ENCODE measurements around the gene GTF2F2. TPM values are rescaled to one million over a fixed set of nuclear protein-coding genes. Genes with fewer than 3 reads are reported as not detected.

Gene GTF2F2
- total RNA-seq, 6 experiments from 2014 or later = 4.0 to 10.3 (median 6.0) TPM

DNA sequence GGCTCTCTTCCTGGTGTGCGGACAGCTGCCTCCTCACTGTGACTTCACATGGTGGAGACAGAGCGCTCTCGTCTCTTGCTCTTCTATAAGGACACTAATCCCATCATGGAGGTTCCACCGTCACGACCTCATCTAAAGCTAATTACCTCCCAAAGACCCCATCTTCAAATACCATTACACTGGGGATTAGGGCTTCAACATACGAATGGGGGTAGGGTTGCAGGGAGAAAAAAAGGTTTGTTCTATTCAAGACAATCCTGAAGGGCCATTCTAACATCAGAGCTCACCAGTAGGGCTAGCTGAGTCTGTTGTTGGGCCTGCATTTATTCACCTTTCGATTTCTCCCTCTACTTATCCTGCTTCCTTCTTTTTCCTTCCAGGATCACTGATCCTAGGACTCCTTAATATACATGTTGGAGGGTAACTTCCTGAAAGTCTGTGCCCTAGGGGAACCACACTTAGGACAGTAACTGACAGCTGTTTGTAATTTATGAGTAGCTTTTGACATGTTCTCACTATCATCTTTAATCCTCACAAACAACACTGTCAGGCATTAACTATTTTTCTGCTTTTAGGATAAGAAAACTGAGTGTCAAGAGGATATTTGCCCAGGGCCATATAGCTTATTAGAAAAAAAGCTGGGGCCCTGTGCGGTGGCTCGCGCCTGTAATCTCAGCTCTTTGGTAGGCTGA lies 18.8 kb upstream of the GTF2F2 start:
- no peaks in the 10 kb centered on the region for H3K4me1 ChIP-seq
- no peak overlapping the region for H3K27ac ChIP-seq
- whole genome bisulfite sequencing (ENCODE audit: insufficient coverage, low coverage, low lambda C conversion rate, missing lambda C conversion rate) = 74% methylated on average over 8 of the region's 10 CpGs
- ATAC-seq (no peak), DNase-seq (no peak)
- intact Hi-C loops (cut with DNase I) = no loop called here
- H3K4me3 ChIP-seq = no peak overlapping the region
- H3K9me3 ChIP-seq = no peaks in the 10 kb centered on the region
- no peaks in the 10 kb centered on the region for H3K36me3 ChIP-seq
- TF ChIP-seq, protein P1, sequence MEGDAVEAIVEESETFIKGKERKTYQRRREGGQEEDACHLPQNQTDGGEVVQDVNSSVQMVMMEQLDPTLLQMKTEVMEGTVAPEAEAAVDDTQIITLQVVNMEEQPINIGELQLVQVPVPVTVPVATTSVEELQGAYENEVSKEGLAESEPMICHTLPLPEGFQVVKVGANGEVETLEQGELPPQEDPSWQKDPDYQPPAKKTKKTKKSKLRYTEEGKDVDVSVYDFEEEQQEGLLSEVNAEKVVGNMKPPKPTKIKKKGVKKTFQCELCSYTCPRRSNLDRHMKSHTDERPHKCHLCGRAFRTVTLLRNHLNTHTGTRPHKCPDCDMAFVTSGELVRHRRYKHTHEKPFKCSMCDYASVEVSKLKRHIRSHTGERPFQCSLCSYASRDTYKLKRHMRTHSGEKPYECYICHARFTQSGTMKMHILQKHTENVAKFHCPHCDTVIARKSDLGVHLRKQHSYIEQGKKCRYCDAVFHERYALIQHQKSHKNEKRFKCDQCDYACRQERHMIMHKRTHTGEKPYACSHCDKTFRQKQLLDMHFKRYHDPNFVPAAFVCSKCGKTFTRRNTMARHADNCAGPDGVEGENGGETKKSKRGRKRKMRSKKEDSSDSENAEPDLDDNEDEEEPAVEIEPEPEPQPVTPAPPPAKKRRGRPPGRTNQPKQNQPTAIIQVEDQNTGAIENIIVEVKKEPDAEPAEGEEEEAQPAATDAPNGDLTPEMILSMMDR (IDR thresholded peaks at IDR 0.05) = no peak
- TF ChIP-seq POLR2A (IDR thresholded peaks at IDR 0.05) = no peak
- no peaks in the 10 kb centered on the region for H3K27me3 ChIP-seq

DNA sequence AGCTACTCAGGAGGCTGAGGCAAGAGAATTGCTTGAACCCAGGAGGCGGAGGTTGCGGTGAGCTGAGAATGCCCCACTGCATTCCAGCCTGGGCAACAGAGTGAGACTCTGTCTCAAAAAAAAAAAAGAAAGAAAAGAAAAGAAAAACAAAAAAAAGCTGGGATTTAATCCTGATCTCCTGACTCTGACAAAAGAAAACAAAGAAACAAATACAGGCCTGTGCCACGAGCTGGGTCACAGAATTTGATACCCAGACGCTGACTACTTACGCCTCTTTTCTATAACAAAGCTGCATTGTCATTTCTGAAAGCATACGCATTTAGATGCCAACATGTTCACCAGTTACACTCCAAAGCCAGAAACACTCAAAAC lies 18.2 kb upstream of the GTF2F2 start:
- ATAC-seq = no peak
- H3K27ac ChIP-seq = no peak overlapping the region
- H3K36me3 ChIP-seq = no peaks in the 10 kb centered on the region
- H3K4me1 ChIP-seq = no peaks in the 10 kb centered on the region
- H3K9me3 ChIP-seq = no peaks in the 10 kb centered on the region
- H3K4me3 ChIP-seq = no peak overlapping the region
- 77% methylated on average over 6 of the region's 6 CpGs for WGBS (ENCODE audit: insufficient coverage, low coverage, low lambda C conversion rate, missing lambda C conversion rate)
- intact Hi-C loops (cut with DNase I) = no loop called here
- TF ChIP-seq POLR2A (IDR thresholded peaks at IDR 0.05) = no peak
- TF ChIP-seq, protein P1 (IDR thresholded peaks at IDR 0.05) = no peak
- DNase-seq = no peak
- H3K27me3 ChIP-seq = no peaks in the 10 kb centered on the region

DNA sequence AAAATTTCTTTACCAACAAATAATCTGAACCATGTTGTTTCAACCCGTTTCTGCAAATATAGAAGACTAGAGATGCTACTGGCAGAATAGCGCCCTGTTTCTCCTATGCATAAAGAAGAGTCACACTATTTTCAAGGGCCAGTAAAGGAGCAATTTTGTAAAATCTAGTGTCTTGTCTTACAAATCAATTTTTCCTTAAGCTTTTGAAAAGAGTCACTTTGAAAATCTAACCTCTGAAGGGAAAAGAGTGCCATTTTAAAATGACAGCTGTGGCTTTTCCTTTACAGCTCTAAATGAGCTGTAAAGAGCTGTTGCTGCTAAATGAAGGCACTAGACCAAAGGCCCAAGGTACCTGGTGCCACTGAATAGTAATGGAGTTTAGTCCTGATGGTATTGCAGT lies 16.9 kb upstream of the GTF2F2 start:
- no peaks in the 10 kb centered on the region for H3K4me1 ChIP-seq
- no peak for ATAC-seq
- H3K36me3 ChIP-seq = no peaks in the 10 kb centered on the region
- no peak for DNase-seq
- H3K27ac ChIP-seq = no peak overlapping the region
- H3K9me3 ChIP-seq = no peaks in the 10 kb centered on the region
- intact Hi-C loops (cut with DNase I) = no loop called here
- WGBS (ENCODE audit: insufficient coverage, low coverage, low lambda C conversion rate, missing lambda C conversion rate) = 70% methylated on average over 2 of the region's 2 CpGs
- TF ChIP-seq, protein P1 (IDR thresholded peaks at IDR 0.05) = no peak
- TF ChIP-seq POLR2A (IDR thresholded peaks at IDR 0.05) = no peak
- no peaks in the 10 kb centered on the region for H3K27me3 ChIP-seq
- no peak overlapping the region for H3K4me3 ChIP-seq

DNA sequence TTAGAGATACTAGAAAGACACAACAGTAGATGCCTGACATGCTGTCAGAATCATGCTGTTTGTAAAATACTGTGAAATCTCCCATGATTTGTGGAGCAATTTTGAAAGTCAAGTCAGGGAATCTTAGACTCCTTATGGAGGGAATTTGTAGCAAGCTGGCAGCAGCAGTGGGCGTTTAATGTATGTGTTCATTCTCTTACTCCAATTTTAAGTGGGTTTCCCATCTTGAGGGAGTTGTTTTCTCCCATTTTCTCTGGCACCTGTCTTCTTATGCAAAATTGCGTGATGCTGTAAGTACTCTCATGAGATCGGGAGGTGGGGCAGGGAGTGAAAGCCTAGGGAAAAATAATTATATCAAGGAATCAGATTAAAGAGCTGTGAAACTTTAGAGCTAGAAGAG lies 16.0 kb upstream of the GTF2F2 start:
- H3K4me1 ChIP-seq = no peaks in the 10 kb centered on the region
- H3K36me3 ChIP-seq = no peaks in the 10 kb centered on the region
- H3K27ac ChIP-seq = no peak overlapping the region
- TF ChIP-seq, protein P1 (IDR thresholded peaks at IDR 0.05) = no peak
- TF ChIP-seq POLR2A (IDR thresholded peaks at IDR 0.05) = no peak
- no peak overlapping the region for H3K4me3 ChIP-seq
- DNase-seq = no peak
- WGBS (ENCODE audit: insufficient coverage, low coverage, low lambda C conversion rate, missing lambda C conversion rate) = 70% methylated on average over 3 of the region's 3 CpGs
- no peak for ATAC-seq
- intact Hi-C loops (cut with DNase I) = no loop called here
- H3K9me3 ChIP-seq = no peaks in the 10 kb centered on the region
- no peaks in the 10 kb centered on the region for H3K27me3 ChIP-seq
